ENCODE data around the gene PTPRR. TPM values are rescaled to one million over a fixed set of nuclear protein-coding genes. Genes with fewer than 3 reads are reported as not detected.

Gene PTPRR
- total RNA-seq, 1 donor from 2014 or later, result 0.98 TPM

GRCh38 chr12:70733385-70733784 lies 187.2 kb downstream of the PTPRR start:
- intact Hi-C loops (cut with DNase I), result loop anchor here (5.0 to 10.0 kb wide), 2 partner anchors 284 to 651 kb away; no protein-coding TSS in a partner anchor
- no peaks in the 10 kb centered on the region for H3K4me1 ChIP-seq

DNA sequence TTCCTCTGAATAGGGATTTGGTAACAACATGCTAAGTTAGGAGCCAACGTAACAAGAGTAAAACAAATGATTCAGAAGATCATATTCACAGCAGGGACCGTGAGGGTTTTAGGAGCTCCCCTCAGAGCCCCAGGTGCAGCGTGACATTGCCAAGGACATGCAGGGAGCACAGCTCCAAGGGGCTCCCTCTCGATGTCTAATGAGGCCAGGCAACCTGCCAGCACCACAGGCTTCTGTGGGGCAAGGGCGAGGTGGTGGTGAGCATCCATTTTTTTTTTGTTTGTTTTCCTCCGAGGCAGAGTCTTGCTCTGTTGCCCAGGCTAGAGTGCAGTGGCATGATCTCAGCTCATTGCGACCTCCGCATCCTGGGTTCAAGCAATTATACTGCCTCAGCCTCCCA lies 188.3 kb downstream of the PTPRR start:
- TF ChIP-seq POLR2AphosphoS5 (IDR thresholded peaks at IDR 0.05; ENCODE audit: insufficient read depth in 1 of 2, low read depth in 1 of 2) (no peak), CTCF (IDR thresholded peaks at IDR 0.05) (no peak), POLR2A (IDR thresholded peaks at IDR 0.05) (no peak)
- no peaks in the 10 kb centered on the region for H3K36me3 ChIP-seq
- DNase-seq (ENCODE audit: extremely low spot score in 2 of 2), result no peak
- H3K4me3 ChIP-seq, result no peak overlapping the region
- no peaks in the 10 kb centered on the region for H3K4me1 ChIP-seq
- H3K27ac ChIP-seq, result no peak overlapping the region
- no peaks in the 10 kb centered on the region for H3K27me3 ChIP-seq
- no peaks in the 10 kb centered on the region for H3K9me3 ChIP-seq
- intact Hi-C loops (cut with DNase I), result loop anchor here (5.0 to 10.0 kb wide), 2 partner anchors 285 to 653 kb away; no protein-coding TSS in a partner anchor

More at GRCh38 chr12:70733385-70733784, 187.2 kb downstream of the PTPRR start:
- no peak overlapping the region for H3K4me3 ChIP-seq
- no peak for DNase-seq (ENCODE audit: extremely low spot score in 2 of 2)
- no peak overlapping the region for H3K27ac ChIP-seq
- H3K27me3 ChIP-seq, result no peaks in the 10 kb centered on the region
- H3K36me3 ChIP-seq, result no peaks in the 10 kb centered on the region
- no peaks in the 10 kb centered on the region for H3K9me3 ChIP-seq
- peak; percentile 39 to 49 (median 44) for TF ChIP-seq CTCF (IDR thresholded peaks at IDR 0.05)
- TF ChIP-seq POLR2AphosphoS5 (IDR thresholded peaks at IDR 0.05; ENCODE audit: insufficient read depth in 1 of 2, low read depth in 1 of 2), result no peak

GRCh38 chr12:70730675-70731180 lies 189.8 kb downstream of the PTPRR start:
- no peak overlapping the region for H3K27ac ChIP-seq
- no peak overlapping the region for H3K4me3 ChIP-seq
- TF ChIP-seq CTCF (IDR thresholded peaks at IDR 0.05) (no peak), POLR2A (IDR thresholded peaks at IDR 0.05) (no peak), POLR2AphosphoS5 (IDR thresholded peaks at IDR 0.05; ENCODE audit: insufficient read depth in 1 of 2, low read depth in 1 of 2) (no peak)
- H3K36me3 ChIP-seq, result no peaks in the 10 kb centered on the region
- no peaks in the 10 kb centered on the region for H3K4me1 ChIP-seq
- intact Hi-C loops (cut with DNase I), result loop anchor here (5.0 to 10.0 kb wide), 2 partner anchors 287 to 654 kb away; no protein-coding TSS in a partner anchor
- H3K27me3 ChIP-seq, result no peaks in the 10 kb centered on the region
- no peak for DNase-seq (ENCODE audit: extremely low spot score in 2 of 2)
- no peaks in the 10 kb centered on the region for H3K9me3 ChIP-seq

DNA sequence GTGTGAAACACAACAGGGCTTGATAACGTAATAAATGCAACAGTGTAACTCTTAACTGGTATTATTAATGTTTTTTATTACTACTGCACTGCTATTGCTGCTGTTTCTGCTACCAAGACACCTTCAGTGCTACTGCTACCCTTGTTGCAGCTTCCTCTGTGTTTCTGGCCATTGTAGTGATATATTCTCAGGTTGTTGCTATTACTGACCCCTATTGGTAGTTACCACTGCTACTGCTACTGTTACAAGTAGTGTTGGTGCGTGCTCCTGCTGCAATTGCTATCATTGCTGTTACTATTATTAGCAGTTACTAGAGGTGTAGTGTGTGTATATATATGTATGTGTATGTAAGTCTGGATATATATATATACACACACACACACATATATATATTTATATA lies 196.1 kb downstream of the PTPRR start:
- no peaks in the 10 kb centered on the region for H3K9me3 ChIP-seq
- no peaks in the 10 kb centered on the region for H3K36me3 ChIP-seq
- intact Hi-C loops (cut with DNase I), result loop anchor here (10.0 kb wide), 2 partner anchors 130 to 840 kb away; no protein-coding TSS in a partner anchor
- H3K27me3 ChIP-seq, result no peaks in the 10 kb centered on the region
- no peak overlapping the region for H3K27ac ChIP-seq
- no peaks in the 10 kb centered on the region for H3K4me1 ChIP-seq
- TF ChIP-seq POLR2A (IDR thresholded peaks at IDR 0.05), result no peak
- TF ChIP-seq CTCF (IDR thresholded peaks at IDR 0.05), result no peak
- no peak for TF ChIP-seq POLR2AphosphoS5 (IDR thresholded peaks at IDR 0.05; ENCODE audit: insufficient read depth in 1 of 2, low read depth in 1 of 2)
- no peak for DNase-seq (ENCODE audit: extremely low spot score in 2 of 2)
- no peak overlapping the region for H3K4me3 ChIP-seq

DNA sequence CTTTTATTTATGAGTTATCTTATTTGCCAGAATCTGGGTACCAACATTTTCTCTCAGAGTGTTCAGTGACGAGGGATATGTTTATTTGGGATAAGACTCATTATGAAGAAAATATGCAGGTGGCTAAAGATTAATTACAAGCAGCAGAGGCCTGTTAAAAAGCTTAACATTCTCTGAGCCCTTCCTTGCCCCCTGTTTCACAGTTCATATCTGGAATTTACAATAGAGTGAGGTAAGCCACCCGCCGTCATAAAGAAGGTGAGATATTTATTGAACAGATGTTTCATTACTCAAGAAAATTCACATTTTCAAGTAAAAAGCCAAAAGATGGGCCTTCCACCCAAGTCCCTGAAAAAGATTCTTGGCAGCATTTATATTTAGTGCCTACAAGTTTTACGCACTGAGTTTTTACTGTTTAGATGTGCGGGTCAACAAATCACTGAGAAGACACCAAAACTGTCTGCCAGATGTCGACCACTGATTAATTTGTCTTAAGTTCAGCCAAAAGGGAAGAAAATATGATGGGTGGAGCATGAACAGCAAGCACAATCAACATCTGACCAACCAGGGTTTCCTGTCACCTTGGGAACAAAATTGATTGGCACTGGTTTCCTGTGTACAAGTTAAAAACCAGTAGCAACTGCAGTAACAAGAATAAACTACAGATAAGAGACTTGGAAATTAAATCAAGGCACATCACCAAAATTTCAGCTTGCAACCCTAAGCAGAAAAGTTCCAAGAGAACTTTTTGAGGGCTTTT lies 197.8 kb downstream of the PTPRR start:
- no peaks in the 10 kb centered on the region for H3K4me1 ChIP-seq
- H3K27me3 ChIP-seq, result no peaks in the 10 kb centered on the region
- DNase-seq (ENCODE audit: extremely low spot score in 2 of 2), result no peak
- H3K27ac ChIP-seq, result peak overlapping the region; percentile 0
- no peak overlapping the region for H3K4me3 ChIP-seq
- no peak for TF ChIP-seq POLR2AphosphoS5 (IDR thresholded peaks at IDR 0.05; ENCODE audit: insufficient read depth in 1 of 2, low read depth in 1 of 2)
- TF ChIP-seq POLR2A (IDR thresholded peaks at IDR 0.05), result no peak
- no peak for TF ChIP-seq CTCF (IDR thresholded peaks at IDR 0.05)
- H3K9me3 ChIP-seq, result no peaks in the 10 kb centered on the region
- intact Hi-C loops (cut with DNase I), result loop anchor here (10.0 kb wide), 2 partner anchors 128 to 838 kb away; no protein-coding TSS in a partner anchor
- no peaks in the 10 kb centered on the region for H3K36me3 ChIP-seq
